Neutrophil (primary cell): ENCODE data around the gene GRIK2.

Experiments
- H3K27ac ChIP-seq: fragments of 200-600 bp; sonication (generic); 2 replicates; pipeline ENCODE4 v1.5.1; 2016; ENCODE audit warnings: mild to moderate bottlenecking, moderate library complexity
- H3K27me3 ChIP-seq: fragments of 200-600 bp; sonication (generic); 2 replicates; pipeline ENCODE4 v1.6.0; 2016; ENCODE audit warnings: mild to moderate bottlenecking
- H3K36me3 ChIP-seq: fragments of 200-600 bp; sonication (generic); 2 replicates; pipeline ENCODE4 v1.5.1; 2017
- H3K4me1 ChIP-seq, 2 experiments: fragments of 200-600 bp in 1 of 2; sonication (generic) in 1 of 2; 1 replicate in 1 of 2; 2 replicates in 1 of 2; pipeline versions ENCODE4 v1.5.1 to v1.6.1; 2013 to 2016; ENCODE audit warnings: low read depth in 1 of 2, low read length in 1 of 2, mild to moderate bottlenecking in 1 of 2, moderate library complexity in 1 of 2; ENCODE audit not compliant: control insufficient read depth in 1 of 2, insufficient read depth in 1 of 2
- H3K4me3 ChIP-seq, 2 experiments: fragments of 200-600 bp in 1 of 2; sonication (generic) in 1 of 2; 1 replicate in 1 of 2; 2 replicates in 1 of 2; pipeline ENCODE4 v1.5.1; 2013 to 2016; ENCODE audit warnings: low read depth in 1 of 2, low read length in 1 of 2, mild to moderate bottlenecking in 1 of 2, moderate library complexity in 1 of 2
- H3K9me3 ChIP-seq: fragments of 200-600 bp; sonication (generic); 2 replicates; pipeline ENCODE4 v1.5.1; 2016
- CTCF ChIP-seq: fragments of 200-600 bp; sonication (generic); IDR thresholded peaks from 2 replicates; pipeline ENCODE4 v1.5.1; 2016; ENCODE audit warnings: antibody characterized with exemption

Gene GRIK2

GRCh38 chr6:101700655-101701054 lies 307.1 kb downstream of the GRIK2 start:
- Histone ChIP-seq H3K36me3 (no peaks in the 10 kb centered on the region), H3K4me3 (no peak overlapping the region), H3K9me3 (no peaks in the 10 kb centered on the region), H3K4me1 (no peaks in the 10 kb centered on the region), H3K27ac (no peak overlapping the region), H3K27me3 (no peaks in the 10 kb centered on the region)
- TF ChIP-seq CTCF, result no peak

DNA sequence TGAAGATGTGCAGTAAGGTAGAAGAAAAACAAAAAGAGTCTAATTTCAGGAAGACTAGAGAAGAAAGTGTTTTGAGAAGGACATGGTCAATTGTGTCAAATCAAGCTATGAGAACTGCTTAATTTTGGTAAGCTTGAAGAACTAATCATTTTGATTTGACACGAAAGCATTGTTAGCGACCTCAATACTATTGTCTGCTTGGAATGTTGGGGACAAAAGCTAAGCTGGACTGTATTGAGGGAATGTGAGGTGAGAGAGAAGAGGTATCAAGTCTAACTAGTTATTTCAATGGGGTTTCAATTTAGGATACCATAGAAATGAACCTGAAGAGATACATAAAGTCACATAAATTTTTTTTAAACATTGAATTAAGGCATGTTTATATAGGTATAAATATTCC lies 309.8 kb downstream of the GRIK2 start:
- Histone ChIP-seq H3K9me3 (no peaks in the 10 kb centered on the region), H3K27me3 (no peaks in the 10 kb centered on the region), H3K36me3 (no peaks in the 10 kb centered on the region), H3K4me3 (no peak overlapping the region), H3K4me1 (no peaks in the 10 kb centered on the region), H3K27ac (no peak overlapping the region)
- TF ChIP-seq CTCF, result no peak

DNA sequence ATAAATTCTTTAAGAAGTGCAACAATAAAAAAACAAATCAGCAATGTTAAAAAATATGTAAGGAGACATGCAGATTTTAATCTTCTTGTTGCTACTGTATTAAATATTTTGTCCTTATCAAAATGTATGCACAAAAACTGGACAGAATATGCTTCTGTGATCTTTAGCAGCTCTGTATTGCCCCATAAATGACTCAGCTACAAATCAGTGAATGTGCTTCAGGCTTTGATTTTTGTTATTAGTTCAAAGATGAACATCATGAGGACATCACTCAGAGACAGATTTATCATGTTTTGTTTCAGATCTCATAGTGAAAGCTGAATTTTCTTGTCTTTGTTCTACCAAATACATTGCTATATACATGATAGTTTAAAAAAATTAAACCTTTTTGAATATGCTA lies 312.4 kb downstream of the GRIK2 start:
- H3K9me3 ChIP-seq, result no peaks in the 10 kb centered on the region
- no peaks in the 10 kb centered on the region for H3K4me1 ChIP-seq
- H3K27ac ChIP-seq, result no peak overlapping the region
- no peaks in the 10 kb centered on the region for H3K27me3 ChIP-seq
- H3K4me3 ChIP-seq, result no peak overlapping the region
- no peak for TF ChIP-seq CTCF
- H3K36me3 ChIP-seq, result no peaks in the 10 kb centered on the region

DNA sequence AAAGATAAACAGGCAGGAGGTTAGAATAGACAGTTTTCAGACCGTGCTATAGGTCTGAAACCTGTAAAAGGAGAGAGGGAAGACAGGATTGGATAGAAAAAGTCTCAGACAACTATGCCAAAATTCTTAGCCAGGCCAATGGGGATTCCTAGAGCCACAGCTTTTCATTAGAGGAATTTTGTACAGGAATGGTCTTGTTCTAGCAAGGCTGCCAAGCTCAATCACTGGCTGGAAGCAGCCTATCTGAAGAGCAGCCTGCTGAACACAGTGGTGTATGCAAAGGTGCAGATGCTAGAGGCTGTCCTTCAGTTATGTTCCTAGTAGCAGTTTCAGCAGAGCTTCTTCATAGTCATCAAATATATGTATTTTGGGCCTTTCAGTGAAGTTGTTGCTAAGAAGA lies 313.1 kb downstream of the GRIK2 start:
- no peak overlapping the region for H3K4me3 ChIP-seq
- no peak overlapping the region for H3K27ac ChIP-seq
- no peaks in the 10 kb centered on the region for H3K27me3 ChIP-seq
- no peaks in the 10 kb centered on the region for H3K36me3 ChIP-seq
- TF ChIP-seq CTCF, result no peak
- H3K9me3 ChIP-seq, result no peaks in the 10 kb centered on the region
- no peaks in the 10 kb centered on the region for H3K4me1 ChIP-seq

GRCh38 chr6:101711518-101711917 lies 318.0 kb downstream of the GRIK2 start:
- H3K4me3 ChIP-seq, result no peak overlapping the region
- H3K27me3 ChIP-seq, result no peaks in the 10 kb centered on the region
- H3K36me3 ChIP-seq, result no peaks in the 10 kb centered on the region
- no peak overlapping the region for H3K27ac ChIP-seq
- H3K9me3 ChIP-seq, result no peaks in the 10 kb centered on the region
- H3K4me1 ChIP-seq, result no peaks in the 10 kb centered on the region
- no peak for TF ChIP-seq CTCF

DNA sequence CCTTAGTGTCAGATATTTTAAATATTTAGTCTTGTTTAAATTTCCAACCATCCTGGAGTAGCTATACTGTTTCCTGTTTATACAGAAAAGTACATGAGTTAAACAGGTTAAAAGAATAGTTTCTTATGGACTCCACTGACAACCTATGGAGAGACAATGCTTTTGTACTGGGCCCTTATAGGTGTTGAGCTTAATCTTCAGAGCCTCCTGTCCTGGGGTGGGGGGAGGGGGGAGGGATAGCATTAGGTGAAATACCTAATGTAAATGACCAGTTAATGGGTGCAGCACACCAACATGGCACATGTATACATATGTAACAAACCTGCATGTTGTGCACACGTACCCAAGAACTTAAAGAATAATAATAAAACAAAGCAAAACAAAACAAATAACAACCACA lies 322.9 kb downstream of the GRIK2 start:
- no peaks in the 10 kb centered on the region for H3K27me3 ChIP-seq
- no peaks in the 10 kb centered on the region for H3K36me3 ChIP-seq
- no peaks in the 10 kb centered on the region for H3K4me1 ChIP-seq
- no peaks in the 10 kb centered on the region for H3K9me3 ChIP-seq
- TF ChIP-seq CTCF, result no peak
- H3K4me3 ChIP-seq, result no peak overlapping the region
- H3K27ac ChIP-seq, result no peak overlapping the region
